ENCODE measurements around the gene TPRG1L. TPM values are rescaled to one million over a fixed set of nuclear protein-coding genes. Genes with fewer than 3 reads are reported as not detected.

TPRG1L gene
- total RNA-seq, 1 donor from 2014 or later = 14.5 TPM

DNA sequence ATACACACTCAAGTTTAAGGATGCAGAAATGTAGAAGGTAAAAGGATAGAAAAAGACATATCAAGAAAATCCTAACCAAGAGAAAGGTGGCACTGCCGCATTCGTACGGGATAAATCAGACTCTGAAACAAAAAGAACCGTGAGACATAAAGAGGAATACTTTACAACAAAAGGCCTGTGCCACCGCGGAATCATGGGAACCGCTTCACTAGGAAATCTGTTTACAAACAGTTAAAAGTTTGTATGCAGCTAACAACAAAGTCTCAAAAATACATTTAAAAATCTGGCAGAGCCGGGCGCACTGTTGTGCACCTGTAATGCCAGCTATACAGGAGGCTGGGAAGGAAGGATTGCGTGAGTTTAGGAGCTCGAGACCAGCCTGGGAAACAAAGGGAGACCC lies 17.0 kb downstream of the TPRG1L start:
- TF ChIP-seq, protein P1, sequence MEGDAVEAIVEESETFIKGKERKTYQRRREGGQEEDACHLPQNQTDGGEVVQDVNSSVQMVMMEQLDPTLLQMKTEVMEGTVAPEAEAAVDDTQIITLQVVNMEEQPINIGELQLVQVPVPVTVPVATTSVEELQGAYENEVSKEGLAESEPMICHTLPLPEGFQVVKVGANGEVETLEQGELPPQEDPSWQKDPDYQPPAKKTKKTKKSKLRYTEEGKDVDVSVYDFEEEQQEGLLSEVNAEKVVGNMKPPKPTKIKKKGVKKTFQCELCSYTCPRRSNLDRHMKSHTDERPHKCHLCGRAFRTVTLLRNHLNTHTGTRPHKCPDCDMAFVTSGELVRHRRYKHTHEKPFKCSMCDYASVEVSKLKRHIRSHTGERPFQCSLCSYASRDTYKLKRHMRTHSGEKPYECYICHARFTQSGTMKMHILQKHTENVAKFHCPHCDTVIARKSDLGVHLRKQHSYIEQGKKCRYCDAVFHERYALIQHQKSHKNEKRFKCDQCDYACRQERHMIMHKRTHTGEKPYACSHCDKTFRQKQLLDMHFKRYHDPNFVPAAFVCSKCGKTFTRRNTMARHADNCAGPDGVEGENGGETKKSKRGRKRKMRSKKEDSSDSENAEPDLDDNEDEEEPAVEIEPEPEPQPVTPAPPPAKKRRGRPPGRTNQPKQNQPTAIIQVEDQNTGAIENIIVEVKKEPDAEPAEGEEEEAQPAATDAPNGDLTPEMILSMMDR (conservative IDR thresholded peaks at IDR 0.05) = no peak
- no peak for DNase-seq (ENCODE audit: low read depth, low spot score)
- H3K4me3 Mint-ChIP-seq = no peak overlapping the region
- H3K4me1 Mint-ChIP-seq = no peaks in the 10 kb centered on the region
- H3K36me3 Mint-ChIP-seq (ENCODE audit: low read depth) = peaks cover 2% of the 10 kb centered on the region
- H3K9me3 Mint-ChIP-seq = no peaks in the 10 kb centered on the region
- H3K27me3 Mint-ChIP-seq (ENCODE audit: low read depth) = no peaks in the 10 kb centered on the region
- H3K27ac Mint-ChIP-seq (ENCODE audit: unreplicated experiment) = no peak overlapping the region

DNA sequence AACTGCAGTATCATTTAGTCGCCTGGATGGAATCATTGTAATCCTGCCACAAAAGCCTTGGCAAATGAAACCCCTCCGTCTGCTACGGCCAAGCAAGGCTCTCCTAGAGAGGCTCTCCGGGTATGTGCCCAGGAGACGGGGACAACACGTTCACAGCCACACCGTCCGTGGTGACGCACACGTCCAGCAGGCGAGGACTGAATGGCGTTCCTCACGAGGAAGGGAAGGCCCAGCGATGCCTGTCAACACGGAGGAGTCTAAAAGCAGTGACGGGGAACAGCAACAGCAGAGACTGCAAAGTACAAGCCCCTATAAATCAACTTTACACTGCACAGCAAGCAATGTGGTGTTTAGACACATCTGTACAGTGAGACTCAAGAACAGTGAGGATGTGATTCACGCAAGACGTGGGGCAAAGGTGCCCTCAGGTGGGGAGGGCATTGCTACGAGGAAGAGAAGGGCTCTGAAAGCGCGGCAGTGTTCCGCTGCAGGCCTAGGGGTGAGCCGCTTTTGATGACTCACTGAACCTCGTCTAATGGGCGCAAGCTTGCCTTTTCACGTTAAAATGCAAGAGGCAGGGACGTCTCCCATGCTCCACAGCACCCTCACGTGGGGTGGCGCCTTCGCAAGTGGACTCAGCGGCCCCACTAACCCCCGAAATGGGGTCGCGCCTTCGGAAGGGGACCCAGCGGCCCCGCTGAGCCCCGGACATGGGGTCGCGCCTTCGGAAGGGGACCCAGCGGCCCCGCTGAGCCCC lies 18.3 kb downstream of the TPRG1L start:
- Mint-ChIP-seq H3K27me3 (ENCODE audit: low read depth) (no peaks in the 10 kb centered on the region), H3K4me3 (no peak overlapping the region), H3K36me3 (ENCODE audit: low read depth) (no peaks in the 10 kb centered on the region), H3K27ac (ENCODE audit: unreplicated experiment) (no peak overlapping the region), H3K4me1 (peaks cover under 1% of the 10 kb centered on the region), H3K9me3 (no peaks in the 10 kb centered on the region)
- no peak for DNase-seq (ENCODE audit: low read depth, low spot score)
- TF ChIP-seq, protein P1 (conservative IDR thresholded peaks at IDR 0.05) = no peak

DNA sequence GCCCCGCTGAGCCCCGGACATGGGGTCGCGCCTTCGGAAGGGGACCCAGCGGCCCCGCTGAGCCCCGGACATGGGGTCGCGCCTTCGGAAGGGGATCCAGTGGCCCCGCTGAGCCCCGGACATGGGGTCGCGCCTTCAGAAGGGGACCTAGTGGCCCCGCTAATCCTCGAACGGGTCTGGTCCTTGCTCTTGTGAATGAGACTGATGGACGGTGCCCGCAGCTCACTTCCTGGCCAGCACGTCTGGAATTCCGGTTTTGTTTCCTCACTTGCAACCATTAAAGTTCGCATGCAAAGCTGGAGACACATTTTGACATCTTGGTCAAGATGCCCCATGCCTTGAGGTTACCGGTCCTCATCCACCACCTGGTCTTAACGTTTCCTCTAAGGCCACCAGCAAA lies 19.5 kb downstream of the TPRG1L start:
- Mint-ChIP-seq H3K4me3 (no peak overlapping the region), H3K27ac (ENCODE audit: unreplicated experiment) (no peak overlapping the region), H3K27me3 (ENCODE audit: low read depth) (peaks cover 6% of the 10 kb centered on the region), H3K4me1 (peaks cover 12% of the 10 kb centered on the region), H3K9me3 (no peaks in the 10 kb centered on the region), H3K36me3 (ENCODE audit: low read depth) (no peaks in the 10 kb centered on the region)
- TF ChIP-seq, protein P1 (conservative IDR thresholded peaks at IDR 0.05) = no peak
- DNase-seq (ENCODE audit: low read depth, low spot score) = no peak

DNA sequence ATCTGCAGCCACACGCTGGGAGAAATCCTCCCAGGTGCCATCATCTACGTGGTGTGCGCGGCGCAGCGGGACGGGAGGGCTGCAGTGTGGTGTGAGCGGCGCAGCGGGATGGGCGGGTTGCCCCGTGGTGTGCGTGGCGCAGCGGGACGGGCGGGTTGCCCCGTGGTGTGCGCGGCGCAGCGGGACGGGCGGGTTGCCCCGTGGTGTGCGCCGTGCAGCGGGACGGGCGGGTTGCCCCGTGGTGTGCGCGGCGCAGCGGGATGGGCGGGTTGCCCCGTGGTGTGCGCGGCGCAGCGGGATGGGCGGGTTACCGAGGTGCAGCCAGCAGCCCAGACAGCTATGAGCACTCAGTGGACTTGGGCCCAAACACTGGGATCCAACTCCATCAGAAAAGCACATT lies 20.4 kb downstream of the TPRG1L start:
- peaks cover 11% of the 10 kb centered on the region for H3K27me3 Mint-ChIP-seq (ENCODE audit: low read depth)
- H3K9me3 Mint-ChIP-seq = no peaks in the 10 kb centered on the region
- no peak overlapping the region for H3K27ac Mint-ChIP-seq (ENCODE audit: unreplicated experiment)
- TF ChIP-seq, protein P1 (conservative IDR thresholded peaks at IDR 0.05) = no peak
- peaks cover 16% of the 10 kb centered on the region for H3K4me1 Mint-ChIP-seq
- H3K36me3 Mint-ChIP-seq (ENCODE audit: low read depth) = no peaks in the 10 kb centered on the region
- DNase-seq (ENCODE audit: low read depth, low spot score) = no peak
- no peak overlapping the region for H3K4me3 Mint-ChIP-seq

DNA sequence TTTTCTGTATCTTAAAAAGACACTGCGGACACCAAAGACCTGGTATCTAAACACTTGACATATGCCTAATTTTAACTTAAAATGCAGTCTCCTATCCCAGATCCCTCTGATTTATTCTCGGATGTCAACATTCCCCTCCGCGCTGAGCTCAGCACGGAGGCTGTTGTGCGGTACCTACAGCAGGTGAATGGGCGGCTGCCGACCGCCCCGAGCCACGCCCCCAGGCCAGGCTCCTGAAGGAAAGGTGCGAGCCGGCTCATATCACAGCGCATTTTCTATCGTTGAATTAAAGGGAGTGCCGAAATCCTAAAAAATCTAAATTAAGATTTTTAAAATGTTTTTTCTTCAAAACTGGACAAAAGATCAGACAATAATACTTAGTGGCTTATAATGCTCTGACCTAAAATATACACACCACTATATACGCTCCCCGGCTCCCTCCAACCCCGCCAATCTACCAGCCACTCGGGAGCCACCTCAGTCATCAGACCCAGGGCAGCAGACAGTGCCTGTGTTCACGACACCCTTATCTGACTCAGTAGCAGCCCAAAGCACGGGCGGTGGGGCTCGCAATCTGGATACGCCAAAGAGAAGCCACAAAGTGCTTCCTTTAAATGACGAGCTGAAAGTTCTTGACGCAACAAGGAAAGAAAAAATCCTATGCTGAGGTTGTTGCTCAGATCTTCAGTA lies 21.0 kb downstream of the TPRG1L start:
- peak overlapping the region; percentile 27 for H3K4me3 Mint-ChIP-seq
- H3K27ac Mint-ChIP-seq (ENCODE audit: unreplicated experiment) = no peak overlapping the region
- DNase-seq (ENCODE audit: low read depth, low spot score) = no peak
- H3K4me1 Mint-ChIP-seq = peaks cover 19% of the 10 kb centered on the region
- TF ChIP-seq, protein P1 (conservative IDR thresholded peaks at IDR 0.05) = no peak
- no peaks in the 10 kb centered on the region for H3K9me3 Mint-ChIP-seq
- no peaks in the 10 kb centered on the region for H3K36me3 Mint-ChIP-seq (ENCODE audit: low read depth)
- H3K27me3 Mint-ChIP-seq (ENCODE audit: low read depth) = peaks cover 16% of the 10 kb centered on the region
